ENCODE results near the gene NCF2. TPM values are rescaled to one million over a fixed set of nuclear protein-coding genes. Genes with fewer than 3 reads are reported as not detected.

Gene NCF2
- total RNA-seq, 2 donors from 2014 or later: 21.7 to 22.2 TPM

- peaks cover 36% of the 10 kb centered on the region for H3K36me3 ChIP-seq
- no peak for TF ChIP-seq CTCF (IDR thresholded peaks at IDR 0.05)
- H3K27ac ChIP-seq: no peak overlapping the region
Observed at GRCh38 chr1:183552441-183552840, 37.8 kb downstream of the NCF2 start.

GRCh38 chr1:183551924-183552323 is 38.3 kb downstream of the NCF2 start:
- TF ChIP-seq CTCF (IDR thresholded peaks at IDR 0.05): no peak
- peaks cover 31% of the 10 kb centered on the region for H3K36me3 ChIP-seq
- H3K9me3 ChIP-seq: no peaks in the 10 kb centered on the region
- no peaks in the 10 kb centered on the region for H3K4me1 ChIP-seq (ENCODE audit: control insufficient read depth in 1 of 2, low read depth in 2 of 2)
- no peak overlapping the region for H3K4me3 ChIP-seq
- H3K27me3 ChIP-seq (replicated peaks; ENCODE audit: insufficient read depth): no peaks in the 10 kb centered on the region
- no peak overlapping the region for H3K27ac ChIP-seq
- DNase-seq (ENCODE audit: low spot score): no peak
- no peak for ATAC-seq (ENCODE audit: insufficient number of reproducible peaks, low FRiP score, low read depth)

More at GRCh38 chr1:183552441-183552840, 37.8 kb downstream of the NCF2 start:
- Histone ChIP-seq H3K9me3 (no peaks in the 10 kb centered on the region), H3K4me3 (no peak overlapping the region), H3K27me3 (replicated peaks; ENCODE audit: insufficient read depth) (no peaks in the 10 kb centered on the region), H3K4me1 (ENCODE audit: control insufficient read depth in 1 of 2, low read depth in 2 of 2) (no peaks in the 10 kb centered on the region)
- no peak for ATAC-seq (ENCODE audit: insufficient number of reproducible peaks, low FRiP score, low read depth)
- no peak for DNase-seq (ENCODE audit: low spot score)

GRCh38 chr1:183550915-183551314 is 39.3 kb downstream of the NCF2 start:
- Histone ChIP-seq H3K36me3 (peaks cover 31% of the 10 kb centered on the region), H3K27me3 (replicated peaks; ENCODE audit: insufficient read depth) (no peaks in the 10 kb centered on the region), H3K4me1 (ENCODE audit: control insufficient read depth in 1 of 2, low read depth in 2 of 2) (no peaks in the 10 kb centered on the region), H3K4me3 (no peak overlapping the region), H3K27ac (no peak overlapping the region), H3K9me3 (no peaks in the 10 kb centered on the region)
- DNase-seq (ENCODE audit: low spot score): no peak
- no peak for ATAC-seq (ENCODE audit: insufficient number of reproducible peaks, low FRiP score, low read depth)
- TF ChIP-seq CTCF (IDR thresholded peaks at IDR 0.05): no peak

- no peaks in the 10 kb centered on the region for H3K4me1 ChIP-seq (ENCODE audit: control insufficient read depth in 1 of 2, low read depth in 2 of 2)
- H3K36me3 ChIP-seq: peaks cover 34% of the 10 kb centered on the region
- DNase-seq (ENCODE audit: low spot score) (no peak), ATAC-seq (ENCODE audit: insufficient number of reproducible peaks, low FRiP score, low read depth) (no peak)
- H3K27ac ChIP-seq: no peak overlapping the region
- no peaks in the 10 kb centered on the region for H3K9me3 ChIP-seq
- no peak for TF ChIP-seq CTCF (IDR thresholded peaks at IDR 0.05)
- no peak overlapping the region for H3K4me3 ChIP-seq
- no peaks in the 10 kb centered on the region for H3K27me3 ChIP-seq (replicated peaks; ENCODE audit: insufficient read depth)
Observed at GRCh38 chr1:183548116-183548515, 42.1 kb downstream of the NCF2 start.

- Histone ChIP-seq H3K27me3 (replicated peaks; ENCODE audit: insufficient read depth) (no peaks in the 10 kb centered on the region), H3K27ac (peak overlapping the region in 1 of 2 donors; percentile 4), H3K9me3 (no peaks in the 10 kb centered on the region), H3K4me3 (no peak overlapping the region), H3K36me3 (peaks cover 20% of the 10 kb centered on the region), H3K4me1 (ENCODE audit: control insufficient read depth in 1 of 2, low read depth in 2 of 2) (no peaks in the 10 kb centered on the region)
- DNase-seq (ENCODE audit: low spot score) (no peak), ATAC-seq (ENCODE audit: insufficient number of reproducible peaks, low FRiP score, low read depth) (no peak)
- TF ChIP-seq CTCF (IDR thresholded peaks at IDR 0.05): no peak
Observed at GRCh38 chr1:183546427-183546826, 43.8 kb downstream of the NCF2 start.
